Activated T-helper 1 cell treated with anti-CD3 and anti-CD28 coated beads, Interleukin-2, amount 50 U/mL, for 16 hours (primary cell): ENCODE measurements around the gene IPO11.
"Not testable (repeated sequence)": the region's sequence is repeated elsewhere in the genome, so short reads cannot be mapped to it uniquely, and the experiment has no call there.

Source experiments
- DNase-seq, 2 donors: peaks; one replicate each; pipeline ENCODE4 v3.0.0-alpha.2; 2020; ENCODE audit warnings: low read depth in 1 of 2, low spot score in 1 of 2

IPO11 gene

GRCh38 chr5:62513085-62513484, 100.5 kb downstream of the IPO11 start:
- not testable (repeated sequence) for DNase-seq

GRCh38 chr5:62514510-62515119, 102.1 kb downstream of the IPO11 start:
- DNase-seq = no peak

- DNase-seq = not testable (repeated sequence)
These were observed 108.2 kb downstream of the IPO11 start for GRCh38 chr5:62520812-62521211.

GRCh38 chr5:62521319-62521718, 108.8 kb downstream of the IPO11 start:
- DNase-seq = no peak

GRCh38 chr5:62522811-62523210, 110.2 kb downstream of the IPO11 start:
- DNase-seq = no peak

- no peak for DNase-seq
These were observed 121.0 kb downstream of the IPO11 start for GRCh38 chr5:62533597-62533996.

GRCh38 chr5:62534461-62535236, 122.1 kb downstream of the IPO11 start:
- DNase-seq = no peak

- no peak for DNase-seq
These were observed 123.7 kb downstream of the IPO11 start for GRCh38 chr5:62536232-62536631.

GRCh38 chr5:62536783-62537182, 124.2 kb downstream of the IPO11 start:
- DNase-seq = no peak

GRCh38 chr5:62538017-62538942, 125.7 kb downstream of the IPO11 start:
- no peak for DNase-seq

GRCh38 chr5:62542720-62543119, 130.2 kb downstream of the IPO11 start:
- no peak for DNase-seq

GRCh38 chr5:62547945-62548630, 135.5 kb downstream of the IPO11 start:
- no peak for DNase-seq

- no peak for DNase-seq
These were observed 137.5 kb downstream of the IPO11 start for GRCh38 chr5:62550103-62550502.

GRCh38 chr5:62555930-62556329, 143.4 kb downstream of the IPO11 start:
- no peak for DNase-seq

GRCh38 chr5:62558941-62559340, 146.4 kb downstream of the IPO11 start:
- DNase-seq = no peak

- no peak for DNase-seq
These were observed 148.2 kb downstream of the IPO11 start for GRCh38 chr5:62560786-62561185.

- DNase-seq = no peak
These were observed 149.3 kb downstream of the IPO11 start for GRCh38 chr5:62561896-62562295.

GRCh38 chr5:62562867-62563266, 150.3 kb downstream of the IPO11 start:
- no peak for DNase-seq

GRCh38 chr5:62564101-62564500, 151.5 kb downstream of the IPO11 start:
- no peak for DNase-seq

- not testable (repeated sequence) for DNase-seq
These were observed 153.2 kb downstream of the IPO11 start for GRCh38 chr5:62565740-62566139.

GRCh38 chr5:62568143-62568542, 155.6 kb downstream of the IPO11 start:
- DNase-seq = no peak
